Measurements from ENCODE around the gene ATP2B2.

The ATP2B2 gene

DNA sequence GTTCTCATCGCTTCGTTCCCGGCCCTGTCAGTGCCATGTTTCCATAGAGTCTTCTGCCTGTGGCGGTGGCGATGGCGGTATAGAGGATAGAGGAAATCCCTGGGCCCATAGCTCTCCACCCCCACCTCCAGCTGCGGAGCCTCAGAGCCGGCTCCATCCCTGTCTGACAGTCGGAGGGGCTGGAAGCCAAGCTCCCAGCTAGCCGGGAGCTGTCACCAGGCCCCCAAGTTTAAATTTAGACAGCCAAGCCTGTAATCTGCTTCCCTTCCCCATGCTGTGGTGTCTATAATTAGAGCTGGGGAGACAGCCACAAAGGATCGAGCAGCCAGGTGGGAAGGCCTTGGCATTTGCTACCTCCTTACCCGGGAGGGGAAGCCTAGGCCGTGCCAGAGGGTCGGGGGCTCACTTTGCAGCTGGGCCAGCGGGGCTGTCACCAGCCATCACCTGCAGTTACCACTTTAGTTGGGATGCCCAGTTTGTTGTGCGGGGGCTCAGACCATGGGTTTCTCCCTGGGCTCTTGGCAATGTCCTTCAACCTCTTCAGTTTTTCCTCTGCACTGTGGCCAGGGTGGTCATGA, 128.1 kb downstream of the ATP2B2 start:
- TF ChIP-seq CTCF (IDR thresholded peaks at IDR 0.05; ENCODE audit: unreplicated experiment in 3 of 3), result no peak
- no peak overlapping the region for H3K4me3 Mint-ChIP-seq
- no peak overlapping the region for H3K27ac Mint-ChIP-seq
- no peaks in the 10 kb centered on the region for H3K9me3 Mint-ChIP-seq
- no peaks in the 10 kb centered on the region for H3K4me1 Mint-ChIP-seq
- peaks cover 8% of the 10 kb centered on the region for H3K27me3 Mint-ChIP-seq (ENCODE audit: low read depth)
- no peaks in the 10 kb centered on the region for H3K36me3 Mint-ChIP-seq (ENCODE audit: low read depth)

GRCh38 chr3:10376353-10376752, 129.0 kb downstream of the ATP2B2 start:
- Mint-ChIP-seq H3K4me1 (no peaks in the 10 kb centered on the region), H3K36me3 (ENCODE audit: low read depth) (no peaks in the 10 kb centered on the region), H3K4me3 (no peak overlapping the region), H3K27me3 (ENCODE audit: low read depth) (peaks cover 3% of the 10 kb centered on the region), H3K9me3 (no peaks in the 10 kb centered on the region), H3K27ac (no peak overlapping the region)
- TF ChIP-seq CTCF (IDR thresholded peaks at IDR 0.05; ENCODE audit: unreplicated experiment in 3 of 3), result no peak

- no peaks in the 10 kb centered on the region for H3K36me3 Mint-ChIP-seq (ENCODE audit: low read depth)
- H3K27ac Mint-ChIP-seq, result no peak overlapping the region
- no peak for TF ChIP-seq CTCF (IDR thresholded peaks at IDR 0.05; ENCODE audit: unreplicated experiment in 3 of 3)
- no peaks in the 10 kb centered on the region for H3K4me1 Mint-ChIP-seq
- no peak overlapping the region for H3K4me3 Mint-ChIP-seq
- H3K27me3 Mint-ChIP-seq (ENCODE audit: low read depth), result peaks cover 7% of the 10 kb centered on the region
- H3K9me3 Mint-ChIP-seq, result no peaks in the 10 kb centered on the region
Observed at GRCh38 chr3:10375296-10376053, 129.9 kb downstream of the ATP2B2 start.

DNA sequence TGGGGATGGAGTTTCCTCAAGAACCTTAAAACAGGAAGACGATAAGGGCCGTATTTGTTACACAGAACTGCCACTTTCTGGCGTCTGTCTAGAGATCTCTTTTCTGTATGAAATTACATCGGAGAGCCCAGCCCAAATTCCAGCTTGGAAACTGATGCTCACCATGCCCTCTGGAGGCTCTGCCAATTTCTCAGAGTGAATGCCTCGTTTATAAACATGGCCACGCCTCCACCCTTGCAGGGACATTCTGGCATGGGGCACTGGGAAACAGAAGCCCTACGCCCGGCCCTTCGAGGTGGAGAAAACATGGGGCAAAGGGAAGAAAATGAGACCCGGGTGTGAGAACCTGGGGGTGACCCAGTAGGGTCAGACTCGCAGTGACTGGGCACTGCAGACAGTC, 131.1 kb downstream of the ATP2B2 start:
- no peak for TF ChIP-seq CTCF (IDR thresholded peaks at IDR 0.05; ENCODE audit: unreplicated experiment in 3 of 3)
- H3K4me1 Mint-ChIP-seq, result no peaks in the 10 kb centered on the region
- H3K4me3 Mint-ChIP-seq, result no peak overlapping the region
- no peak overlapping the region for H3K27ac Mint-ChIP-seq
- peaks cover 14% of the 10 kb centered on the region for H3K27me3 Mint-ChIP-seq (ENCODE audit: low read depth)
- no peaks in the 10 kb centered on the region for H3K36me3 Mint-ChIP-seq (ENCODE audit: low read depth)
- H3K9me3 Mint-ChIP-seq, result no peaks in the 10 kb centered on the region

DNA sequence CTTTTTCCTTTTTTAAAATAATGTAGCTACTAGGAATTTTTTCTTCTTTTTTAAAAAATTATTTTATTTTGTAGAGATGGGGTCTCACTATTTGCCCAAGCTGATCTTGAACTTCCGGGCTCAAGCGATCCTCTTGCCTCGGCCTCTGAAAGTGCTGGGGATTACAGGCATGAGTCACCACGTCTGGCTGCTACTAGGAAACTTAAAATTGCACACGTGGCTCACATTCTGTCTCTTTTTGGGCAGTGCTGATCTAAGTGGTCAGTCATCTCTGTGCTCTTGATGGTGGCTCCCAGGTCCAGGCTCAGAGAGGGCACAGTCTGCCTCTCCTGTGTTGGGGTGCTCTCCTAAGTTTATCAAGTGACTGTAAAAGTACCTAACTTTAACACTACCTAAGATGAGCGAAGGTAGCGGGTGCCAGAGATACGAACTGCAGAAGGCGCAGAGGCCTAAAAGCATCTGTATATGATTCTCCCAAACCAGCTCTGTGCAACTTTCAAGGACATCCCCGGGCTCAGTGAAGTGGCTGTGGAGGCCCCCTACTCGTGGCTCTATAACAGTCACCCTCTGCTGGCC, 131.6 kb downstream of the ATP2B2 start:
- H3K4me3 Mint-ChIP-seq, result no peak overlapping the region
- H3K27me3 Mint-ChIP-seq (ENCODE audit: low read depth), result peaks cover 14% of the 10 kb centered on the region
- H3K4me1 Mint-ChIP-seq, result no peaks in the 10 kb centered on the region
- no peaks in the 10 kb centered on the region for H3K9me3 Mint-ChIP-seq
- H3K36me3 Mint-ChIP-seq (ENCODE audit: low read depth), result no peaks in the 10 kb centered on the region
- H3K27ac Mint-ChIP-seq, result no peak overlapping the region
- TF ChIP-seq CTCF (IDR thresholded peaks at IDR 0.05; ENCODE audit: unreplicated experiment in 3 of 3), result no peak

Data from nephron (organoid).